Globus pallidus (tissue), 1 donor: Measurements from ENCODE around the gene ZBTB46.
"Not testable (repeated sequence)": the region's sequence is repeated elsewhere in the genome, so short reads cannot be mapped to it uniquely, and the experiment has no call there.

Source experiments
- DNase-seq: peaks from one replicate; pipeline ENCODE4 v3.0.0-alpha.2; 2015; ENCODE audit warnings: low spot score

ZBTB46 gene

DNA sequence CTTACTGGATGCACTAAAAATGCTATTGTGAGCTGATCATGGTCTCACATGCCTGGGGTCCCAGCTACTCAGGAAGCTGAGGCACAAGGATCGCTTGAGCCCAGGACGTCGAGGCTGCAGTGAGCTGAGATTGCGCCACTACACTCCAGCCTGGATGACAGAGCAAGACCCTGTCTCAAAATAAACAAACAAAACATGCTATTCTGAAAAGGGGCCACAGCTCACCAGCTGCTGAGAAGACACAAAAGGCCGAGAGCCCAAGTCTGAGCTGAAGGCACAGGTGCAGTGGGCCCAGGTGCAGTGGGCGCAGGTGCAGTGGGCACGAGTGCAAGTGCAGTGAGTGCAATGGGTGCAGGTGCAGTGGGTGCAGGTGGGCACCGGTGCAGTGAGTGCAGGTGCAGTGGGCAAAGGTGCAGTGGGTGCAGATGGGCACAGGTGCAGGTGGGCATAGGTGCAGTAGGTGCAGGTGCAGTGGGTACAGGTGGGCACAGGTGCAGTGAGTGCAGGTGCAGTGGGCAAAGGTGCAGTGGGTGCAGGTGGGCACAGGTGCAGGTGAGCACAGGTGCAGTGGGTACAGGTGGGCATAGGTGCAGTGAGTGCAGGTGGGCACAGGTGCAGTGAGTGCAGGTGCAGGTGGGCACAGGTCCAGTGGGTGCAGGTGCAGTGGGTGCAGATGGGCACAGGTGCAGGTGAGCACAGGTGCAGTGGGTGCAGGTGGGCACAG is 16.0 kb downstream of the ZBTB46 start:
- no peak for DNase-seq

DNA sequence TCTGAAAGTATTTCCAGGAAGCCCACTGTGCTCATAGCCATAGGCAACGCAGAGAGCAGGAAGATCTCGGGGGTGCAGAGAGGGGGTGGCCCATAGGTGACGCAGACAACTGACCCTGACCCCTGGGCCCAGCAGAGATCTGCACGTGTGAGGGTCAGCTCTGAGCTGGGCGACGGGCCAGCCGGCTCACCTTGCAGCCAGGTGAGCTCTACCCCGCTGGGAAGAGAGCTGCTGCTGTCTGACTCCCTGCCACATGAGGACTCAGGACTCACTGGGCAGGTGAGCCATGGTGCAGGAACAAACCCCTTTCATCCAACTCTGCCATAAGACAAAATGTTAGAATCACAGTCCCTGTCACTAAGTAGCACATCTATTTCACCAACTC is 19.6 kb downstream of the ZBTB46 start:
- no peak for DNase-seq

DNA sequence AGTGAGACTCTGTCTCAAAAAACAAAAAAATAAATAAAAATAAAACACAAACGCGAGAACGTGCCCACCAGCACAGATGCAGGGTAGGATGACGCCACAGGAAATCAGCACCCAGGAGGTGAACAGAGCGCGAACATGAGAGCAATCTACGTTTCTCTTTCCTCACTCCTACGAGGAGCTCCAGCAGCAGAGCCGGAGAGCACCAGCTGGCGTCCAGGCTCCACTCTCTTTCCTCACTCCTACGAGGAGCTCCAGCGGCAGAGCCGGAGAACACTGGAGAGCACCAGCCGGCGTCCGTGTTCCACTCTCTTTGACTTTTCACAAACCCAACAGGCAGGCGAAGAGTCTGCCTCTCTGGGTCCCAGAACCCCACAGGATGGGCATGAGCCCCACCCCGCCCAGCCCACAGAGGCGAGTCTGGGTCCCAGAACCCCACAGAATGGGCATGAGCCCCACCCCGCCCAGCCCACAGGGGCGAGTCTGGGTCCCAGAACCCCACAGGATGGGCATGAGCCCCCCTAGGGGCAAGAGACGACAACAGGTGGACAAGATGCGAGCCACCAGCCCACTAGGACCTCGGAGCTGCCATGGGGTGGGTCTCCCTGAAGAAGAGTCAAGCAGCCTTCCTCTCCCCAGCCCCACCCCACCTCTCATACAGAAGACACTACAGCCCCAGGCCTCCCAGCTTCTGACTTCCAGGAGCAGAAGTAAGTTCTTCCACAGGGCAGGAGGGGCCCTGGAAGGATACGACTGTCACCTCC is 20.2 kb downstream of the ZBTB46 start:
- no peak for DNase-seq

DNA sequence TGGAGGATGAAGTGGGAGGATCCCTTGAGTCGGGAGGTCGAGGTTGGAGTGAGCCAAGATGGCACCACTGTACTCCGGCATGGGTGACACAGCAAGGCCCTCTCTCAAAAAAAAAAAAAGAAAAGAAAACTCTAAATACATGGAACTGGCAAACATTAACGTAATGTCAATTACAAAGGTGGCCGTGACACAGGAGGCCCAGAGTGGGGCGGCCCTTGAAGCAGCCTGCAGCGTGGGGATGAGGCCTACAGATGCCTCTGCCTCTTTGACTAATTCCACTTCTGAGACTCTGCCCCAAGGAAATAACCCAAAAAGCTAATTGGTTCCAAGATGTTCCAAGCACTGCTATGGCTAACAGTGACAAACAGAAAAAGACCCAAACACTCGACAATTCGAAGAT is 21.2 kb downstream of the ZBTB46 start:
- no peak for DNase-seq

DNA sequence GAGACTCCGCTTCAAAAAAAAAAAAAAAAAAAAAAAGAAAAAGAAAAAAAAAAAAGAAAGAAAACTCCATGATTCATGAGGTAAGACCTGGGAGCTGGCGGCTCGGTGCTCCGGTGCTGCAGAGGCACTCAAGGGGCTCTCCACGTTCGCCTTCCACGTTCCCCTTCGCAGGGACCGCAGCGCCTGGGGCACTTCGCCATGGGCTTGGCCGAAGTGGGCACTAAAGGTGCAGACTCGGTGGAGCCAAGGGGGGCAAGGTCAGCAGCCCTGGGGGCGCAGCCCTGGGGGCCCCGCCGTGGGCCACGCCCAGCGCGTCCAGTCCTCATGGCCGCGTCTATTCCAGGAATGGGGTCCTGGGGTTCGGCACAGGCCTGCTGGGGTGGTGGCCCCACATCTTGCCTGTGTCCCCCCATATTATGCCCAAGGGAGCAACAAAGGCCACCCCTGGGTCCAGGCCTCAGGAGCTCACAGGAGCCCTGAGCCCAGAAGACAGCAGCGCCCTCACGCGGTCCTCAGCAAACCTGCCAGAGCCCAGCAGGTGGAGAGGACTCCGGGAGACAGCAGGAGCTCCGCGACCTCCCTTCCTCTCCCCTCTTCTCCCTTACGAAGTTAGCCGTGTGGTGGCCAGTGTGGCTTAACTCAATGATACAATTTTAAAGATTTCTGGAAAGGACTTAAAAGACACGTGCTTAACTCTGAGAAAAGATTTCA is 21.9 kb downstream of the ZBTB46 start:
- DNase-seq = no peak

DNA sequence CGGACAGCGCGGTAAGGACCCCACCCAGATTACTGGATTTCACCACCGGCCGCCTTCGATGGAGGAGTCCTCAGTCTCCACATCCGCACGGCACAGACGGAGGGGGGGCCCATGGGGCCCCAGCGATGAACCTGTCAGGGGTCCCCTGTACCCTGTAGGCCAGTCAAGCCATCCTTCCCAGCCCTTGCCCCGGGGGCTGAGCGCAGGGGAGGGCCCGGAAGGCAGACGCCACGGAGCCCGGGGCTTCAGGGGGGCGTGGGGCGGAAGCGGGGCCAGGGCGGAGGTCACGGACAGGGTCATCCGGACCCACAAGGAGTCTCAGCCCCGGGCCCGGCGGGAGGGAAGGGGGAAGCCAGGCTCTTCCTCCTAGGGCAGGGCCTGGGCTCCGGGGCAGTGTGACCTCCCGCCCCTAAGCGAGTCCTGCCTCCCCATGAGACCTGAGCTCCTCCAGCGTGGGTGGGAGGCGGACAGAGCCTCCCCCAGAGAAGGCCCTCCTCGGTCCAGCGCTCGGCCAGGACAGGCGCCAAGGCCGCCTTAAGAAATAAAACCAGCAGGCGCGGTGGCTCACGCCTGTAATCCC is 22.8 kb downstream of the ZBTB46 start:
- no peak for DNase-seq

DNA sequence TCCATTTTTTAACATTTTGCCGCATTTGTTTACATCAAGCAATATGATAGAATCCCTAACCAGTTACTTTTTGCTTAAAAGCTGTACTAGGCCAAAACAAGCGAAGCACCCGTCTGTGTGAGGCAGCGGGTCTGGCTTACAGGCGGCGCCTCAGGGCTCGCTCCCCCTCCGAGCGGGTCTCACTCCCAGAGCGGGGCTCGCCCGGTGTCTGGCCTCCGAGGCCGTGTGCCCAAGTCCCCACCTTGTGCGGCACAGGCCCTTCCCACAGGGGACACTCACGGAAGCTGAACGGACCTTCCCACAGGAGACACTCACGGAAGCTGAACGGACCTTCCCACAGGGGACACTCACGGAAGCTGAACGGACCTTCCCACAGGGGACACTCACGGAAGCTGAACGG is 23.4 kb downstream of the ZBTB46 start:
- no peak for DNase-seq

DNA sequence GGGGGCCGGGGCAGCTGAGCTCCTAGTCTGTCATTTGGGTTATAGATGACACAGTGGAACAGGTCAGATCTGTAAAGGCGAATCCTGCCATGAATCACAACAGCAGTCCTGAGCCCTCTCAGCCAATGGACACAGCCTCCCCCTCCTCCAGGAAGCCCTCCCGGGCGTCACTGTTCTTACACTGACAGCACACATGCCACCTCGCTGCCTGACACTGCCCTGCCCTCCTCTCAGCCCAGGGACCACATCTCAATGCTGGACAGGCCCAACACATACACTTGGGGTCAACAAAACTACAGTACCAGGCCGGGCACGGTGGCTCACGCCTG is 26.8 kb downstream of the ZBTB46 start:
- DNase-seq = no peak

DNA sequence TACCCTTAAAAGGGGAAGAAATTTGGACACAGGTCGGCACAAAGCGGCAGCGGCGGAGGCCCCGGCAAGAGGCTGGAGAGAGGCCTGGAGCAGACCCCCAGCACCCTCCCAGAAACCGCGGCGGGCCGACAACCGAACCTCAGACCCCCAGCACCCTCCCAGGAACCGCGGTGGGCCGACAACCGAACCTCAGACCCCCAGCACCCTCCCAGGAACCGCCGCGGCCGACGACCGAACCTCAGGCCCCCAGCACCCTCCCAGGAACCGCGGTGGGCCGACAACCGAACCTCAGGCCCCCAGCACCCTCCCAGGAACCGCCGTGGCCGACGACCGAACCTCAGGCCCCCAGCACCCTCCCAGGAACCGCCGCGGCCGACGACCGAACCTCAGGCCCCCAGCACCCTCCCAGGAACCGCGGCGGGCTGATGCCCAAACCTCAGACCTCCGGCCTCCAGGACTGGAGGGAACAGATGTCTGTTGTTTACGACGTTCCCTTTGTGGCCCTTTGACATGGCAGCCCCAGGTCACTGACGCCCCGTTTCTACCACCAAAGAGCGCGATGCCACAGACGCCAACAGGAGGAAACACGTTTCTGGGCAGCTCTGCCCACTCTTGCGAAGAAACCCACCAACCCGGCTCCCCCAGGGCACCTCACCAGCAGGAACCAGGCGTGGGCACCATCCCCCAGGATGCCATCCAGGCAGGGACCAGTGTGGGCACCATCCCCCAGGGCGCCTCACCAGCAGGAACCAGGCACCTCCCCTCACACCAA is 28.4 kb downstream of the ZBTB46 start:
- DNase-seq = no peak

DNA sequence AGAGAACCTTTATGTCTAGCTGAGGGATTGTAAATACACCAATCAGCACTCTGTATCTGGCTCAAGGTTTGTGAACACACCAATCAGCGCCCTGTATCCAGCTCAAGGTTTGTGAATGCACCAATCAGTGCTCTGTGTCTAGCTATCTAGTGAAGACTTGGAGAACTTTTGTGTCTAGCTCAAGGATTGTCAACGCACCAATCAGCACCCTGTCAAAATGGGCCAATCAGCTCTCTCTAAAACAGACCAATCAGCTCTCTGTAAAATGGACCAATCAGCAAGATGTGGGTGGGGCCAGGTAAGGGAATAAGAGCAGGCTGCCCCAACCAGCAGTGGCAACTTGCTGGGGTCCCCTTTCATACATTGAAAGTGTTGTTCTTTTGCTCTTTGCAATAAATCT is 29.9 kb downstream of the ZBTB46 start:
- DNase-seq = not testable (repeated sequence)

DNA sequence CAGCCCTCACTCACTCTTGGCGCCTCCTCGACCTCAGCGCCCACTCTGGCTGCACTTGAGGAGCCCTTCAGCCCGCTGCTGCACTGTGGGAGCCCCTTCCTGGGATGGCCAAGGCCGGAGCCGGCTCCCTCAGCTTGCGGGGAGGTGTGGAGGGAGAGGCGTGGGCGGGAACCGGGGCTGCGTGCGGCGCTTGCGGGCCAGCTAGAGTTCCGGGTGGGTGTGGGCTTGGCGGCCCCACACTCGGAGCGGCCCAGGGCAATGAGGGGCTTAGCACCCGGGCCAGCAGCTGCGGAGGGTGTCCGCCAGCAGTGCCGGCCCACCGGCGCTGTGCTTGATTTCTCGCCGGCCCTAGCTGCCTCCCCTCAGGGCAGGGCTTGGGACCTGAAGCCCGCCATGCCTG is 30.7 kb downstream of the ZBTB46 start:
- DNase-seq = not testable (repeated sequence)

DNA sequence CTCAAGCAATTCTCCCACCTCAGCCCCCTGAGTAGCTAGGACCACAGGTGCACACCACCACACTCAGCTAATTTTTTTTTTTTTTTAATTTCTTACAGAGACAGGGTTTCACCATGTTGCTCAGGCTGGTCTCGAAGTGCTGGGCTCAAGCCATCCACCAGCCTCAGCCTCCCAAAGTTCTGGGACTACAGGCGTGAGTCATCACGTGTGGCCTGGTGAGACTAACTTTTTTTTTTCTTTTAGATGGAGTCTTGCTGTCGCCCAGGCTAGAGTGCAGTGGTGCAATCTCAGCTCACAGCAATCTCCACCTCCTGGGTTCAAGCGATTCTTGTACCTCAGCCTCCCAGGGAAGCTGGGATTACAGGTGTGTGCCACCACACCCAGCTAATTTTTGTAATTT is 31.9 kb downstream of the ZBTB46 start:
- DNase-seq = not testable (repeated sequence)

DNA sequence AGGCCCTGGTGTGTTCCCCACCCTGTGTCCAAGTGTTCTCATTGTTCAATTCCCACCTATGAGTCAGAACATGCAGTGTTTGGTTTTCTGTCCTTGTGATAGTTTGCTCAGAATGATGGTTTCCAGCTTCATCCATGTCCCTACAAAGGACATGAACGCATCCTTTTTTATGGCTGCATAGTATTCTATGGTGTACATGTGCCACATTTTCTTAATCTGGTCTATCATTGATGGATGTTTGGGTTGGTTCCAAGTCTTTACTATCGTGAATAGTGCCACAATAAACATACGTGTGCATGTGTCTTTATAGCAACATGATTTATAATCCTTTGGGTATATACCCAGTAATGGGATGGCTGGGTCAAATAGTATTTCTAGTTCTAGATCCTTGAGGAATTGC is 33.9 kb downstream of the ZBTB46 start:
- not testable (repeated sequence) for DNase-seq

DNA sequence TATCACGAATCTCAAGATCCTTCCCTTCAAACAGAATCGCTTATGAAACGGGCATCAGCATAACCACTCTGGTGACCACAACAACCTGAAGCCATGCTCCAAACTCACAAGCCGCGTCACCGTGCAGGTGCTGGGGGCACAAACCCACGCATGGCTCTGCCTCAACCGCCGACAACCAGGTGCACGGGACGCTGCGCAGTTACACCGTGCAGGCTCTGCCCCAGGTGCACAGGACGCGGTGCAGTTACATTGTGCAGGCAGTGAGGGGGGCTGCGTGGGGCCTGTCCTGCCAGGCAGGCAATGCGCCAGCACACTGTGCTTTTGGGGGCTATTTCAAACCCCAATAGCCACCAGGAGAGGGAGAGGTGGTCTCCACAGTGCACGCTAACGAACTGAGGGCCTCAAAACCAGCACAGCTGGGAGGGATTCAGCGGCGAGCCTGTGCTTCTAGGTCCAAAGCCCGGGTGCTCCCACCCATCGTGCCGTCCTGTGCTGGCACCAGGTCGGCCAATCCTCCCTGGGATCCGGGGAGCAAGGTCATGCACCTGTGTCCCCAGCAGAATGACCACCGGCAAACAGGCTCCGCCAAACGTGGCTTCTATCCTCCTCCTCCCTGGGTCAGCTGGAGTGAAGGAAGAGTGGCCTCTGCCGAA is 35.8 kb downstream of the ZBTB46 start:
- DNase-seq = no peak

DNA sequence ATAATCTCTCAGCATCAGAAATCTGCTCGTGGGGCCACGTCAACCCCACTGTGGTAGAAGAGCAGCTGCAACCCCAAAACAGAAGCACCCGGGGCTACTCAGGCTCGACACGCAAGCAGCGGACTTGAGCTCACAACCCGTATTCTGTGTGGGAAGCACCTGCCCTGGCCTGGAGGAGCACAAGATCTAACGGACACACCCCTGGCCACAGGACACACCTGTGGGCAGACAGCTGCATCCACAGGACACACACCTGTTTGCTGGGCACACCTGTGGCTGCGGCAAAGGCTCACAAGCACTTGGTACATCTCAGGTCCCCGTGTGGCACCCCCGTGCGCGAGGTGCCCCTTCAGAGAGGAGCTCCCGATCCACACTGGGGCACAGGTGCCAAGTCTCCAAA is 36.5 kb downstream of the ZBTB46 start:
- no peak for DNase-seq

DNA sequence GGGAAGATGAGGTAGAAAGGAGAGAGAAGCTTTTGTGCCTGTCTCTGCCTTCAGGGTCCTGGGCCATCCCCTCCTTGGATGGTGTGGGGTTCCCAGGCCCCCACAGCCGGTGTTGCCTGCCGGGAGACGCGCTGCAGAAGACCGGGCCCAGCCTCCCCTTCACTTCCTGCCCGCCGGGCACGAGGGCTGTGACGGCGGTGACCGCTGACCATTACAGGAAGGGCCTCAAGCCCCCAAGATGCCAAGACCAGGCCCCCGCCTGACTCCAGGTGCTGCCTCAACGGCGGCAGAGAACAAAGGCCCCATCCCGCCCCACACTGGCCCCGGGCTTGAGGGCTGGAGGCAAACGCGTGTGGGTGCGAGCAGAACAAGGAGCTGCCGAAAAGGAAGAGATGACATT is 38.2 kb downstream of the ZBTB46 start:
- no peak for DNase-seq

DNA sequence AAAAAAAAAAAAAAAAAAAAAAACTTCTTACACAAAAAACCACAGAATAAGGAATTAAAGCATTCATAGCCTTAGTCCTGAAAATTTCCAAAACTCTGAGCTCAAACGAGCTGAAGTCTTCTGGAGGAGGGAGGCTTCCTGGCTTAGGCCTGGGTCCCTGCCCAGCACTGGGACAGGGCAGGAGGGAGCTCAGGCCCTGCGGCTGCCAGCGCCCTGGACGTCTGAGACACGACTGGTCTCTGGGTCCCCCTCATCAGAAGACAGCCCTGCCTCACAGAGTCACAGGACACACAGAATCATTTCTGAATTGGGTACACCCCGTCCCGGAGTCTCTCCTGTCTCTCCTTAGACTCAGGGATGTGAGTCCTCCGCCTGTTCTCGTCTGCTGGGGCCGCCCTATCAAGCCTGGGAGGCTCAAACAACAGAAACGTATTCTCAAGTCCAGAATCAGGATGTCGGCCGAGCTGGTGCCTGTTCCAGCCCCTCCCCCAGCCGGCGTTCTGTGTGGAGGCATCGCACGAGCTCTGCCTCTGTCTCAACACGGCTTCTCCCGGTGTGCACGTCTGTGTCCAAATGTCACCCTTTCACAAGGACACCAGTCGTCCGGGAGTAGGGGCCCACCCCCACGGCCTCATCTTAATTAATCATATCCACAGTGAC is 39.4 kb downstream of the ZBTB46 start:
- no peak for DNase-seq

DNA sequence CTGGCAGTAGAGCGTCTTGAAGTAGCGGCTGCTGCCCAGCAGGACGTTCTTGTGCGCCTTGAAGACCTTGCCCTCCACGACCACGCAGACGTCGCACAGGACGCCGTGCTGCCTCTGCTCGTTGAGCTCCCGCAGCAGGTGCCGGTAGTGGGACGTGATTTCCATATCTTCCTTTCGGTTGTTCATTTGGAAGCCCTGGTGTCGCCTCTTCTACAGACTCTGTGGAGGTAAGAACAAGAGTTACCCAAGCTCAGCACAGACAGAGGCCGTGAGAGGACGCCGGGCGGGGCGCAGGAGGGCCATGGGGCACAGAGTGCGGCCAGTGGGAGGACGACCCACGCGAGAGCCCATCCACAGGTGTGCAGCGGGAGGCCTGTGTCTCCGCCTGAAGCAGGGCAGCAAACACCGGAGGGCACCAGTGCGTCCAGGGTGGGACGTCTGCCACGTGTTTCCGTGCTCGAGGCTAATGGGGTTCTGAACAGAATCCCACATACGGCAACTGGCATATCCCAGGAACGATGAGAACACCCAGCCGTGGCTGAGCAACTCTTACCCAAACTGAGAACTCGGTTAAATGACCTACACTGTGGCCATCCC is 40.4 kb downstream of the ZBTB46 start:
- no peak for DNase-seq

DNA sequence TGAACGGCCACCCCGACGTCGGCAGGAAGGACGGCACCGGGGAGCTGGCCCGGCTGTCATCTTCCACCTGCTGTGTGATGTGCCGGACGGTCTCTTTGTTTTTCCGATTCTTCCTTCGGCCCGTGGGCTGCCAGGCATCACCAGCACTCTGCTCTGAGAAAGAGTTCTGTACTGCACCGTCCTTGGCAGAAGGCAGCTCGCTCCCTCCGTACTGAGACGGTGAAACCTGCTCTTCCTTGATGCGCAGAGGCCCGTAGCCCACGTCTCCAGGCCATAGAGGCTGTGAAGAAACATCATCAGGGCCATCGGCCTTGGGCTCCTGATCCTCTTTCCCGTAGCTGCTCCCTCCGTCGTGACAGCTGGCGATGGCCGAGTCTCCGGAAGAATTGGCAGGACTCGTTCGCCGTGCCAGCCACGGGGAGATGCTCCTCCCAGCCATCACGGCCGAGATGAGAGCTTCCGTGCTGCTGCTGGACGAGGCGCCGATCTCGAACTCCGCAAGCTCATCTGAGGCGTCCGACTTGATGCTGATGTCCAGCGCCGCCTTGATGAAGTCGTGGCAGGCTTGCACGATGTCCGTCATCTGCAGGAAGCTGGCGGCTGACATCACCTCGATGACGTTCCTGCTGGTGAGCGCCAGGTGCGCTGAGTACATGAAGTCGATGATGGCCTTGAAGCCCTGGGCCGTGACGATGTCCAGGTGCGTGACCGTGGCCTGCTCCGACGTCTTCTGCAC is 41.1 kb downstream of the ZBTB46 start:
- DNase-seq = no peak

DNA sequence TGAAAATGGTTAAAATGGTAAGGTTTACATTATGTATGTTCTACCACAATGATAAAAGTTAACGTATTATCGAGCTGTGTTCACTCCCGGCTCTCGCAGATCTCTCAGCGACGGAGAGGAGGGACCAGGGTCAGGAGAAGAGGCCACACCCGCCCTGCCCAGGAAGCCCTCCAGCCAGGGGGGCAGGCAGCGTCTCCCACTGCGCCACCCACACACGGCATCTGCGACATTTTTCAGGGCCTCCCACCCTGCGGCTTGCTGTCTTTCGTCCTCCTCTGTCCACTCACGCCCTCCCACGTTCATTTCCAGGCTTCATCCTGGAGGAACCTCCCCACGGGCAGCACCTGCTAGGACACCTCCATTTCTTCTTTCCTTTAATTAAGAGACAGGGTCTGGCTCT is 43.3 kb downstream of the ZBTB46 start:
- DNase-seq = no peak
